Glutamatergic neuron (in vitro differentiated cells): Measurements from ENCODE around the gene CES2. TPM values are rescaled to one million over a fixed set of nuclear protein-coding genes. Genes with fewer than 3 reads are reported as not detected.

Experiments used
- DNase-seq: peaks from one replicate; pipeline ENCODE4 v3.0.0; 2022
- H3K27ac Mint-ChIP-seq: one replicate; pipeline ENCODE4 v1.8.0; 2020; ENCODE audit warnings: mild to moderate bottlenecking, mixed read lengths, inconsistent platforms; ENCODE audit not compliant: unreplicated experiment
- H3K27me3 Mint-ChIP-seq: one replicate; pipeline ENCODE4 v1.8.0; 2020; ENCODE audit warnings: mild to moderate bottlenecking, moderate library complexity, mixed read lengths, inconsistent platforms; ENCODE audit not compliant: unreplicated experiment
- H3K36me3 Mint-ChIP-seq: one replicate; pipeline ENCODE4 v1.8.0; 2020; ENCODE audit warnings: mild to moderate bottlenecking, mixed read lengths, inconsistent platforms; ENCODE audit not compliant: unreplicated experiment
- H3K4me1 Mint-ChIP-seq: one replicate; pipeline ENCODE4 v1.8.0; 2020; ENCODE audit warnings: mild to moderate bottlenecking, low read depth, mixed read lengths, inconsistent platforms; ENCODE audit not compliant: unreplicated experiment
- H3K4me3 Mint-ChIP-seq: one replicate; pipeline ENCODE4 v1.8.0; 2020; ENCODE audit warnings: mild to moderate bottlenecking, mixed read lengths, inconsistent platforms; ENCODE audit not compliant: unreplicated experiment
- H3K9me3 Mint-ChIP-seq: one replicate; pipeline ENCODE4 v1.8.0; 2020; ENCODE audit warnings: mild to moderate bottlenecking, moderate library complexity, mixed read lengths, inconsistent platforms; ENCODE audit not compliant: unreplicated experiment
- total RNA-seq: library from RNA; stranded (reverse); fragmentation: NEBNext Ultra II Directional; extraction: Animal tissue kit (Norgen Biotek cat#: 25700); gene quantifications from one replicate; pipeline ENCODE4 v1.2.1, GENCODE V29; 2021; ENCODE audit not compliant: unreplicated experiment
- TF ChIP-seq, protein P1 (sequence below): fragments of 200-600 bp; sonication (generic); IDR thresholded peaks from one replicate; pipeline ENCODE4 v1.5.0; 2021; ENCODE audit not compliant: partially characterized antibody, unreplicated experiment

The CES2 gene
- total RNA-seq, 1 donor from 2014 or later = 38.6 TPM

DNA sequence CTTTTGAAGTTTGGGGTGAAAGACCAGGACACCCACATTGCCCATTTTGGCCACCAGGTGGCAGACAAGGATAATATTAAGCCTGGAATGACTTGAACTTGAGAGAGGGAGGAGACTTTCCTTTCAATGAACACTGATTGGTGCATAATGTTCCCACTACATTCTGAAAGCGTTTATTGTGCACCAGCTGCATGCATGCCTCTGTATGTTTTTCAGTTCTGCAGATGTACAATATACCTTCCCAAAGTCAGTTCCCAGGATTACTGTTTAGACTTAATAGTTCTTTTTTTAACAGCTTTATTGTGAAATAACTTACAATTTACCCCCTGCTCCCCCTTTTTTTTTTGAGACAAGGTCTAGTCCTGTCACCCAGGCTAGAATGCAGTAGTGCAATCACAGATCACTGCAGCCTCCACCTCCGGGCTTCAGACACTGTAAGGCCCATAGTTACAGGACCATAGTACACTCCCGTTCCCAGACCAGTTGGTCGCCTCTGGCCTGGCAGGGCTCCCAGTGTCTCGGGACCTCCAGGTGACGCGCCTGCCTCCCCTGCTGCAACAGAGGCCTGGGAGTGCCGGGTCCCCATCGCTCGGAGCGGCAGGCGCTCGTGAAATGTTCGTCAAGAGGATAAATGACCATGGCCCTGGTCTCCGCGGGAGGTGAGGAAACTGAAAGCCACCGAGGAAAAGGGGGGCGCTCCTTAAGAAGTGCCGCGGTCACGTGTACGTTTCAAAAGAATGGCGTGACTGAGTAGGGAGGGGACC, 12.2 kb downstream of the CES2 start:
- Mint-ChIP-seq H3K4me3 (peak overlapping the region; percentile 76), H3K27ac (no peak overlapping the region), H3K27me3 (peaks cover 4% of the 10 kb centered on the region), H3K36me3 (no peaks in the 10 kb centered on the region), H3K4me1 (peaks cover 8% of the 10 kb centered on the region), H3K9me3 (peaks cover 6% of the 10 kb centered on the region)
- DNase-seq = peak; percentile 83
- TF ChIP-seq, protein P1, sequence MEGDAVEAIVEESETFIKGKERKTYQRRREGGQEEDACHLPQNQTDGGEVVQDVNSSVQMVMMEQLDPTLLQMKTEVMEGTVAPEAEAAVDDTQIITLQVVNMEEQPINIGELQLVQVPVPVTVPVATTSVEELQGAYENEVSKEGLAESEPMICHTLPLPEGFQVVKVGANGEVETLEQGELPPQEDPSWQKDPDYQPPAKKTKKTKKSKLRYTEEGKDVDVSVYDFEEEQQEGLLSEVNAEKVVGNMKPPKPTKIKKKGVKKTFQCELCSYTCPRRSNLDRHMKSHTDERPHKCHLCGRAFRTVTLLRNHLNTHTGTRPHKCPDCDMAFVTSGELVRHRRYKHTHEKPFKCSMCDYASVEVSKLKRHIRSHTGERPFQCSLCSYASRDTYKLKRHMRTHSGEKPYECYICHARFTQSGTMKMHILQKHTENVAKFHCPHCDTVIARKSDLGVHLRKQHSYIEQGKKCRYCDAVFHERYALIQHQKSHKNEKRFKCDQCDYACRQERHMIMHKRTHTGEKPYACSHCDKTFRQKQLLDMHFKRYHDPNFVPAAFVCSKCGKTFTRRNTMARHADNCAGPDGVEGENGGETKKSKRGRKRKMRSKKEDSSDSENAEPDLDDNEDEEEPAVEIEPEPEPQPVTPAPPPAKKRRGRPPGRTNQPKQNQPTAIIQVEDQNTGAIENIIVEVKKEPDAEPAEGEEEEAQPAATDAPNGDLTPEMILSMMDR = peak; percentile 96

DNA sequence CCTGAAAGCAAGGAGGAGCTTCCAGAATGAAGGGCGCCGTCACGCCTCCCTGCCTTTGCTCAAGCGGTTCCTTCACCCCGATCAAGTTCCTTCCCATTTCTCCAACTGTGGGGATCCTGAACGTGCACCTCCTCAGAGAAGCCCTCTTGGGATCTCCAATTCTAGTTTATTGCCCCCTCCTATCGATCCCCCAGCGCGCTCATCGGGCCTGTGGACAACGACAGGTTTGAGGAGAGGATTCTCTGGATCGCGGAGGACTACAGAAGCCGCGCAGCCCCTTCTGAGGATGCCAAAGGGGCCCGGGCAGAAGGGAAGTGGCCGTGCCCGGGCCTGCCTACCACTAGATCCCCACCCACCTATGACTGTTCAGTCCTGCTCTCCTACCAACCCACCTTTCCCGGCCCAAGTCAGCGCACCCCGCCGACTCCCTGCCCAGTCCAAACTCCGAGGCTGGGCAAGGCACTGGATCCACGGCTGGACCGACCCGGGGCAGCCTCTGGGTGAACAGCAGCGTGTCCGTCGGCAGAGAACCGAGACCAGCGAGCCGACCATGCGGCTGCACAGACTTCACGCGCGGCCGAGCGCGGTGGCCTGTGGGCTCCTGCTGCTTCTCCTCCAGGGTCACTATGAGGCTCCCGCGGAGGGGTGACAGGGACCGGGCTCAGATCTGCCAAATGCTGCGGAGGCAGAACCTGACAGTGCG, 13.0 kb downstream of the CES2 start:
- no peak overlapping the region for H3K27ac Mint-ChIP-seq
- no peaks in the 10 kb centered on the region for H3K36me3 Mint-ChIP-seq
- peak overlapping the region; percentile 76 for H3K4me3 Mint-ChIP-seq
- H3K9me3 Mint-ChIP-seq = peaks cover 6% of the 10 kb centered on the region
- TF ChIP-seq, protein P1 = no peak
- no peak for DNase-seq
- peaks cover 4% of the 10 kb centered on the region for H3K27me3 Mint-ChIP-seq
- H3K4me1 Mint-ChIP-seq = peaks cover 11% of the 10 kb centered on the region

DNA sequence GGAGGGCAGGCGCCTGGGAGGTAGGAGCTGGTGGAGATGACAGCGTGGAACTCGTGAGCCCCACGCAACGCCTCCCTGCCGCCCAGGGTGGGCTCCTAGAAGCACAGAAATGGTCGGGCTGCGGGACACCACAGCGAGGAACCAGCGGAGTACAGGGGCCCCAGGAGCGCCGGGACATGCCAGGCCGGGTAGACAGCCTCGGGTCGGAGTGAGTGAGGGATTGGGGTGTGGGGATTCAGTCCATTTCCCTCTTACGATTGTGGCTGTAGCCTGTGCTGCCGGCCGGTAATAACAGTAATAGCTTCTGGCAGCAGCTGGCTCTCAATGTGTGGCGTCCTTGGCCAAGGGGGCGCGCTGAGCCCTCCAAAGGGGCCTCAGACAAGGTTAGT, 13.5 kb downstream of the CES2 start:
- H3K4me3 Mint-ChIP-seq = peak overlapping the region; percentile 76
- H3K27me3 Mint-ChIP-seq = peaks cover 4% of the 10 kb centered on the region
- H3K36me3 Mint-ChIP-seq = no peaks in the 10 kb centered on the region
- H3K9me3 Mint-ChIP-seq = peaks cover 6% of the 10 kb centered on the region
- TF ChIP-seq, protein P1 = no peak
- no peak overlapping the region for H3K27ac Mint-ChIP-seq
- no peak for DNase-seq
- peaks cover 11% of the 10 kb centered on the region for H3K4me1 Mint-ChIP-seq

DNA sequence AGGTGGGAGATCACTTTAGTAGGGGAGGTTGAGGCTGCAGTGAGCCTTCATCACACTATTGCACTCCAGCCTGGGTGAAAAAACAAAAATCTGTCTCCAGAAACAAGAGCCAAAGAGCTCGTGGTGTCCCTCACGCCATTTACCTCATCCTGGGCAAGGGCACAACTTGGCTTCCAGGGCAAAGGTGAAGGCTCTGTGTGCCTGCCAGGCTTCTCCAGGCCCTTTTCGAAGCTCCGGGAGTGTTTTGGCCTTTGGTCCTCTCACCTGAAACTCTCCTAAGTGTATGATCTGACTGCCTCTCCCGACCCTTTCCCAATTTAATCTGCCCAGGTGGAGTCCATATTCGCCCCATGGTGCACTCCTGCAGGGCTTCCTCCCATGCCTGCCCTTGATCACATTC, 14.2 kb downstream of the CES2 start:
- no peaks in the 10 kb centered on the region for H3K36me3 Mint-ChIP-seq
- TF ChIP-seq, protein P1 = no peak
- no peak overlapping the region for H3K27ac Mint-ChIP-seq
- peaks cover 11% of the 10 kb centered on the region for H3K4me1 Mint-ChIP-seq
- H3K9me3 Mint-ChIP-seq = peaks cover 6% of the 10 kb centered on the region
- DNase-seq = no peak
- H3K27me3 Mint-ChIP-seq = peaks cover 4% of the 10 kb centered on the region
- no peak overlapping the region for H3K4me3 Mint-ChIP-seq

DNA sequence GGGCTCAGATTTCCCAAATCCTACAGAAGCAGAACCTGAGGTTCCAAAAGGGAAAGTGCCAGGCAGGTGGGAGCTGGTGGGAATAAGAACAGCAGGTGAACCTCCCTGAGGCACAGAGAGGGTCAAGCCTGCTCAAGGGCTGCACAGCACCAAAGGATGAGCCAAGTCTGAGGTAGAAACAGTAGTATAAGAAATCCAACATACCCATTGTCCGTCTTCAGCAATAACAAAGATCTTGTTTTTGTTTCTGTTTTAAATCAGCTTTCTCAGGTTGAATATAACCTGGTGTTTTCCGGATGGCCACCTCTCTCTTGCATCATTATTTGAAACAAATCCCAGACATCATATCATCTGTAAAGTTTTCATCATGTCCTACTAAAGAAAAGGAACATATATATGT, 15.1 kb downstream of the CES2 start:
- no peak overlapping the region for H3K27ac Mint-ChIP-seq
- H3K9me3 Mint-ChIP-seq = peaks cover 6% of the 10 kb centered on the region
- H3K27me3 Mint-ChIP-seq = peaks cover 5% of the 10 kb centered on the region
- H3K4me3 Mint-ChIP-seq = no peak overlapping the region
- peaks cover 11% of the 10 kb centered on the region for H3K4me1 Mint-ChIP-seq
- TF ChIP-seq, protein P1 = no peak
- DNase-seq = no peak
- no peaks in the 10 kb centered on the region for H3K36me3 Mint-ChIP-seq
